Stimulated activated CD8-positive, alpha-beta memory T cell treated with anti-CD3 and anti-CD28 coated beads, Interleukin-4, amount 100 ng/mL, for 24 hours (primary cell): ENCODE data around the gene MDC1.

Experiments used
- DNase-seq: peaks from one replicate; pipeline ENCODE4 v3.0.0-alpha.2; 2020; ENCODE audit warnings: low read depth

Gene MDC1

DNA sequence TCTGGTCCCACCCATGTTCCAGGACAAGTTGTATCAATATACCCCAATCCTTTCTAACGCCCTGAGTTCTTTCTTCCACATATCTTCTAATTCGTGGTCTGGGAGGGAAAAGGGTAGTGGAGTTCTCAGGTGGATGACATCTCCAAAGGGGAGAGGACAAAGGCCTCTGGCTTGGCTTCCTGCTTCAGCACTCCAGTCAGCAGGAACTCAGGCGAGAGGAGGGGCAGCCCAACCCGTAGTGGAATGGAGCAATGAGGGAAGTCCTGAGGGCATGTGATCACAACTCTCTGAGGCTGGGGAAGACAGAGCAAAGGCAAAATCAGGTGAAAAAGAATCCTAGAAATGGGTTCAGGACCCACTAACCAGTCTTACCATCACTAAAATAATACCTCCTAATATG lies 16.7 kb downstream of the MDC1 start:
- DNase-seq = no peak

DNA sequence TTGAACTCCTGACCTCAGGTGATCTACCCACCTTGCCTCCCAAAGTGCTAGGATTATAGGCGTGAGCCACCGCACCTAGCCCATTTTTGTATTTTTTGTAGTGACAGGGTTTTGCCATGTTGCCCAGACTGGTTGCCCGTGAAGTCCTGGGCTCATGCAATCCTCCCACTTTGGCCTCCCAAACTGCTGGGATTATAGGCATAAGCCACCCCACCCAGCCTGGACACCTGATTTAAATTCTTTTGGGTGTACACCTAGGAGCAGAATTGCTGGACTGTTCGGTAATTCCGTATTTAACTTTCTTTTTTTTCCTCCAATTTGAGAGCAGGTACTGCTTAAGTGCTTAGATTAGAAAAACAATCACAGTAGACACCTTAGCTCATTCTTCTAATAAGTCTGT lies 20.6 kb downstream of the MDC1 start:
- no peak for DNase-seq

DNA sequence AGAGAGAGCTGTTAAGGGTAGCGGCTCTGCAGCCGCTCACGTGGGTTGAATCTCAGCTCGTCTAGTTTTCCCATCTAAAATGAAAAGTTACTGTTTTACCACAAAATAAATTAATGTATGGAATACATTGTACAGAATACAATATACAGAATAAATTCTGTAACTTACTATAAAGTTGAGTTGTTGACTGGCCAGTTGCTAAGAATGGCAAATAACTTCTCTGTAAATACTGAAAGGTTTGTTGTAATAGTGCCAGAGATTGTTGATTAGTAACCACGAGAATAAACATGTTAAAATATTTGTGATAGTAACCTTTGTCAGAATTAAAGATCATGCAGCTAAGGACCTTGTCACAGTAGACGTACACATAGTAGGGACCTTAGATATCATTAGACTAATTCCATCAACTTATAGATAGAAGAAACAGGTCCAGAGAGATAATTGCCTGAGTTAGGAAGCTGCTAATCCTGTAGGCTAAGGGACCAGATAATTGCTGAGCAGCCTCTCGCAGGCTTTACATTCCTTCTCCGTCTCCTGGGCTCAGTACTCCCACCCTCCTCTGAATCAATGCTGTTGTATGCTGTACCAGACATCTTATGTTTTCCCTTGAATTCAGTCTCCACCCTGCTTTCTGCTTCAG lies 25.8 kb downstream of the MDC1 start:
- DNase-seq = no peak

DNA sequence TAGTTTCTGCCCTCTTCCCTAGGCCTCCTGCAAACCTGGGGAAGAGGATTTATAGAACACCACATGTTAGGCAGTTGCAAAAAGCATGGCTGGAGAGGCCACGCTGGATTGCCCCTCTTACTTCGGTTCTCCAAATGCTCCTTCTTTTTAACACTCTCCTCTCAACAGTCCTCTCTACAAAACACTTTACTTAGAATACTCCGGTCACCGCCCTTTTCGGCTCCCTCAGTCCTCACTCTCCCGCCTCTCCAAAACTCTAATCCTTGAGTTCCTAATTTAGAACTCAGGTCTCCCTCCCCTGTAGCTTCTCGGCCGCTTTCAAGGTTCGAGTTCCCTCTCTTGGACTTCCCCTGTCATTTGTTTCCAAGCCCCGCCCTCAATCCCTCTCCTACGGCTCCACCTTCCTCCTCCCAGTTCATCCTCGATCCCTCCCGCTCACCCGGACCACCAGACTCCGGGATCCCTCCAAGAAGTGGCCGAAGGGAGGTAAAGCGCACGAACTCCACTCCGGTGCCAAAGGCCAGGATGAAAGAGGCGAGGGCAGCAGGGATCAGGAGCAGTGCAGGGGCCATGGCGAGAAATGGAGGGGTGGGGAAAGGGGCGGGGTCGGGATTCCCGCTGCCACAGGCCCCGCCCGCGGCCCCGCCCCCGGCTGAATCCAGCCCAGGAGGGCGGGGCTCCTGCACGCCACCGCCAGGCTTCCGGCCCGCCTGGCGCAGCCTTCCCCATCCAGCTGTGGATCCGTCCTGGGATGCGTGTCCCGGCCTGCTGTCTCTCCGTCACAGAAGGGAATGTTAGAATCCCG lies 26.5 kb downstream of the MDC1 start, which contains the start of gene NRM:
TSS of gene NRM (minus strand) at position 582 of the 805 bp plus-strand sequence. CDS start at position 572, 10 bp downstream.
- DNase-seq = peak; percentile 69

DNA sequence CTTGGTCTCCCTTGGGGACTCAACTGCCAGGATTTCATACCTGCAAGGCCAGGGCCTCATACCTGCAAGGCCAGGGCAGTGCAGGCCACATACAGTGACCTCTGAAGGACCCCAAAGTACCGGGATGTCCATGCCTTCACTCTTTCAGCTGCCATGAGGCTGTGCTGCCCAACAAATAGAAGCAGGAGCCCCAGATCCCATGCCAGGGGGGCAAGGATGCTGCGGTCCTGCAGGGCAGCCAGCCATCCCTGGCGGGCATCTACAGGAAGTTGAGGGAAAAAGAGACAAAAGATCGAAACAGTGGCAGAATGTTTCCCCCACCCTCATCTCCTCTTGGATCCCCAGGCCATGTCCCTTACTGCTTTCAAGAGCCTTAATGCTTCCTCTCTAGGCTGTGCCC lies 27.1 kb downstream of the MDC1 start:
- no peak for DNase-seq

DNA sequence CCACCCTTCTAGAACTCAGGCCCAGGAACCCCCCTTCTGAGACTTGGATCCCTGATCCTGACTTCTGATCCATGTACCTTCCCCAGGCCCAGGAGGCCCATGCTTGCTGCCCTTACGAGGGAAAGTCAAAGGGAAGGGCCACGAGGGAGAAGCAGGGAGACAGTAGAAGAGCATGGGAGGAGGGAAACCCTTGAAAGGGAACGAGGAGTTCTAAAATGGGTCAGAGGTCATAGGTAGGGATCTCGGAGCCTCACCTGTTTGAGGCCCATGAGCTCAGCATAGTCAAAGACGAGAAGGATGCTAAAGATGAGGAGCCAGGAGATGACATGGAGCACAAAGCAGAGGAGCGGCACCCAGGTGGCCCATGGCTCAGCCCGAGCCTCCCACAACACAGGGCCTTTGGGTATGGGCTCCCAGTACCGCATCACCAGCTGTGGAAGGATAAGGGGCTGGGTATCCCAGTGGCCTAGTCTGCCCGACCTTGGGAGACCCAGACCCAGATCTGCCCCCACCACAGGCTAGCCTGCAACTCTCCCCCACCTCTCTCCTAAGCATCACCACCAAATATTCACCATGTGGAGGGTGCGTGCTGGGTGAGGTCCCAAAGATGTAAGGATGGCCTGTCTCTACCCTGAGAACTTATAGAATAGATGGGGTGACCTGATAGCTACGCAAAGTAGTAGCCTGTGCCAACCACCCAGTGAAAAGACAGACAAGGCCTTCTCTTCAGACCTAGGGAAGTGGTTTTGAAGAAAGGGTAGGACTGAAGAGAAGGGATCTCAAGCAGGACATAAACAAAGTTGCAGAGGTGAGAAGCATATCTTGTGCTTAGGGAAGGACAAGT lies 27.8 kb downstream of the MDC1 start:
- DNase-seq = no peak

DNA sequence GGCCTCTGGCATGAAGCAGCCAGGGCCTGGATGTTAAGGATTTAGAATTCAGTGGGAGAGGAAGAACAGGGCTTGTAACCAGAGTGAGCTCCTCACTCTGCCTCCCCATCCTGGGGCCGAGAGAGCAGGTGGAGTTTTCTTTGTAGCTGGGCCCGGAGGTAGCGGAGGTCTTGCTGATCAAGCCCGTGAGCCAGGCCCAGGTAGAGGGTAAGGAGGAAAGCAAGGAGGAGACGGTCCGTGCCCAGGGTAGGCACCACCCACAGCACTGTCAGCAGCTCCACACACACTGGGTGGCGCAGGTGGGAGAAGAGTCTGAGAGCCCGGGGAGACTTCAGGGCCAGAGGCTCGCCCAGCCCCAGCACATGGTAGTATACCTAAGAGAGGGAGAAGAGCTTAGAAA lies 28.5 kb downstream of the MDC1 start:
- DNase-seq = no peak

DNA sequence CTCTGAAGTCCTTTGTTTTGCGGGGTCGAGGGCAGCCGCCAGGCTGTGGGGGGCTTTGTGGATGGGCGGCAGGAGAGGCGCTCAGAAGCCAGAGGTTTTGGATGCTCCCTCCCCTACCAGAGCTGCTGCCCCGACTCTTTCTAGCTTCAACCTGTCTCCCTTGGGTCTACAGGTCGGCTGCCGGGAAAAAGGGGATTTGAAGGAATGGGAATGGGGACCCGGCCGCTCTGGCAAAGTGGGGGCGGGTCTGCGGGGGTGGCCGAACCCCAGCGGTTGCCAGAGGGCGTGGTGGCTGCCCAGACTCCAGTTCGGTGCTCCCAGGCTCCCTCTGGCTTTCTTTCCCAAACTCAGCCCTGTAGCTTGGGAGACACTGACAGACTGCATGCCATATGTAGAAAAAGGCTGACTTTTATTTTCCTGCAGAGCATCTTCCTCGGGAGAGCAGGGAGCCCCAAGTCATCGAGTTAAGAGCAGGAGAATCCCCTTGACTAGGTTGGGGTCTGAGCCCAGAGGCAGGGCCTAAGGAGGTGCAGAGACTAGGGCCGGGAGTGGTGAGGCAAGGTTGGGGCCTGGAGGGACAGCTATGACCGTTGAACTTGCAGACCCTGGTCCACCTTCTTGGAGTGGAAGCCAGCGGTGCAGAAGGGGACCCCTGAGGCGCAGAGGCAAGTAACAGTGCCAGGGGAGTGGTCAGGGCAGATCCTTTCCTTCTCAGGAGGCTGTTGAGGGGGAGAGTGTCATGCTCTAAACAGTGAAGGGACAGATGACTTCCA lies 29.2 kb downstream of the MDC1 start:
- no peak for DNase-seq

DNA sequence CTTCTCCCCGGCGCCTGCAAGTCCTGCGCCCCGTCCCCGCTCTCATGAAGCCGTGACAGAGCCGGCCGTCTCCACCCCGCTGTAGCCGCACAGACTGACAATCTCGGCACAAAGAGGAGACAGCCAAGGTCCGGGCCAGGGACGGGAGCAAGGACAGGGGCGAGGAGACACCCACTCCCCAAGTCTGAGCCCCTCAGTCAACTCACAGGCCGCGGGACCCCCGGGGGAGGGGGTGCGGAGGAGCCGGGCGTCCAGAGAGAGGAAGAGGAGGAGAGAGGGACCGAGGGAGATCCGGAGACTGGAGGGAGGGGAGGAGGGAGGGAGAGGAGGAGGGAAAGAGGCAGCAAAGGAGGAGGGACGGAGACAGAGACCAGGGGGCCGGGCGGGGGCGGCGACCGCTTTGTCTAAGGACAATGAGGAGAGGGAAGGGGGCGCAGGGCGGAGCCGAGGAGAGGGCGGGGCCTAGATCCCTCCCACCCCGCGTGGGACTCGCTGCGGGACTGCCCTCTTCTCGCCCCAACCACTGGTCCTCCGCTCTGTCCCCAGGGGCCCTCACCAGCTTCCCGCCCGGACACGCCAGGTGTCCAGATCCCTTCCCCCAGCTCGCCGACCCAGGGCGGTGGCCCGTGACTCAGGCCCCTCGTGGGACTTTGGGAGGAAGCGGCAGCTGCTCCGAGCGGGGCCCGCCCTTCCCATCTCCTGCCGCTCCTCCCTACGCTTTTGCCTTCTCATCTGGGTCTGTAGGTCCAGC lies 30.0 kb downstream of the MDC1 start:
- DNase-seq = peak; percentile 78

DNA sequence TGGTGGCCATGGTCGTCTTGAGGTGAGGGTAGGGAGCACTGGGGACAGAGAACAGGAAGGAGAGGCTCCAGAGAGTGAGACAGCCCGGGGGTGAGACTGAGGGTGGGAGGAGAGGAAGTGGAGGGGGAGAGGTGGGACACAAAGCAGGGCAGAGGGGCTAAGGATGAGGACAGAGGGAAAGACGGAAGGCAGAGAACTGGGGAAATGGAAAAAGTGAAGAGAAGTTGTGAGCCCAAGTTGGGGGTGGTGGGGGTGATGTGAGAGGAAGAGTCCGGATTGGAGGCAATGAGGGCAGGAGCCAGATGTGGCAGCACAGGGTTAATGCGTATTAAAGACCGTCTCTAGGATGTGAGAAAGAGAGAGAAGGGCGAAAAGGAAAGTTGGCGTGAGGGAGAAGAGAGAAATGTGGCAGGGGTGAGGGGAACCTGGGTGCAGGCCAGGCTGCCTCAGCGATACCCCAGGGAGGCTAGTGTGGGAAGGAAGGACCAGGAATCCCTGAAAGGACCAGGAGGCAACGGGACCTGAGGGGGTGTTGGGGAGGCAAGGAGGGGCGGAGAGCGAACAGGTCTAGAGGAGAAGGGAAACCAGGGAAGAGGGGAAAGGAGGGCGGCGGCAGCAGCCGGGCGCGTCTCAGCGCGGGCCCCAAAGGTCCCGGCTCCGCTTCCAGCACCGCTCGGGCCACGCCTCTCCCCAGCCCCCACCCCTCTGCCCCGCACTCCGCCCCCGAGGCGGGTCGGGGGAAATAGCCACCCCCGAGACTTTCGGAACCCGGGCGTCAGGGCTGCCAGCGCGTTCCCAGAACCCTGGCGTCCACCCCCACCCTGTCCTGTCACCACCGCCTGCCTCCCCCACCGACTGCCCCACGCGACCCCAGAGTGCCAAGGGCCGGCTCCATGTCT lies 30.8 kb downstream of the MDC1 start, which contains the start of gene PPP1R18:
TSS of gene PPP1R18 (minus strand) at position 637 of the 899 bp plus-strand sequence. CDS start at position 10, 627 bp downstream.
- DNase-seq = peak; percentile 81

DNA sequence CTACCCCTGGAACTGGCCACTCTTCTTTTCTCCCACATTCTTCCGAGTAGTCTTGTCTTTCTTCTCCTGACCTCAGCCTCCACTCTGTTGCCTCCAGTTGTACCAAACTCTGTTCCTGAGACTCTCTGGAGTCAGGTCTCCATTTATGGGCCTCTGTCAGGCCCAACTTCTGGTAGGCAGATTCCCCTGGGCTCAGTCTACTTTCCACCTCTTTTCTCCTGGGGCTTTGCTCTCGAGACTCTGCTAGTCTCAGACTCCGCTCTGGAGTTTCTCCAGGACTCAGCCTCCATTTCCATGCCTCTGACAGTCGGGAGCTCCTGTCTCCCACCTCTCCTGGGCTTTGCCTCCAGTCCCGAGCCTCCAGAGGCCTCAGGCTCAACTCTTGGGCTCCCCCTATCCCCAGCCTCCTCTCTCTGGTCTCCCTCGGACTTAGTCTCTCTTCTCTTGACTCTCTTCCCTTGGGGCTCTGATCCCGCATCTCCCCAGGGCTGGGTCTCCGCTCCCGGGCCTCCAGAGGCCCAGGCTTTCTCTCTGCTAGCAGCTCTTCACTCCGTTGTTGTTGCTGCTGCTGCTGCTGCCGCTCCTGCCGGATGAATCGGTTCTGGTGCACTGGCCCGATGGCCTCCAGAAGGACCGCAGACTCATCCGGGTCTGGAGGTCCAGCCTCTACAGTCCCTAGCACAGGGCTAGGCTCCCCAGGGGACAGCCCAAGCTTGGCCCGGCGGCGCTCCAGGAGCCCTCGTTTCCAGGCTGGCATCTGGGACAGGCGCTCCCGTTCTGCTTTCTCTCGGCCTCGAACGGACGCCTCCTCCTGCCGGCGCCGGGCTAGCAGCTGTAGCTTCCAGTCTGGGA lies 31.7 kb downstream of the MDC1 start:
- DNase-seq = no peak

DNA sequence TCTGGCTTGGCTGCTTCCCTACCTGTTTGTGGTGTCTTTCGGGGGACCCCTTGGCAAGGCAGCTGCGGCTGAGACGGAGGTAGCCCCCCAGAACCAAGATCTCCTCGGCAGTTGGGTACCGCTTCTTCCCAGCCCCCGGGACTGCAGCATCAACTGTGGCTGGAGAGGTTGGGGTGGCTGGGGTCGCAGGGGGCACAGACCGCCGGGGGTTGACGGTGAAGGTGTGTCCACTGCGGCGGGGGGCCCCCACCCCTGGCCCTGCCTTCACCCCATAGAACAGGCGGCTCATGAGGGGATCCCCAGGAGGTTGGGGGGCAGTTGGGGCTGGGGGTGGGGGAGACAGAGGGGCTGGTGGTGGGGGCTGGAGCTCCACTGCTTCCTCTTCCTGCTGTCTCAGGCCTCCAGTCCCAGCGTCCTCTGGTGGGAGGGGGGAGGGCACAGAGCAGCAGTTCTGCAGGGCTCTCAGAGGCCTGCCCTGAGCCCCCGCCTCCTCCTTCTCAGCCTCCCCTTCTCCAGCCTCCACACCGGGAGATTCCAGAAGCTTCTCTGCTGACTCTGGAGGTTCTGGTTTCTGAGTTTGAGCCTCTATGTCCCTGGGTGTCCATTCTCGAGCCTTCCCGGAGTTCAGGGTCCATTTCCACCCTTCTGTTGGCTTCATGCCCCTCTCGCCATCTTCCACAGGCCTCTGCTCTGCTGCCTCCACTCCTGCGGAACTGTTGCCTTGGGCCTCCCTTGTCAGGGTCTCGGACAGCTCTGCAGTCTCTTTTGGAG lies 32.5 kb downstream of the MDC1 start:
- DNase-seq = peak; percentile 37

DNA sequence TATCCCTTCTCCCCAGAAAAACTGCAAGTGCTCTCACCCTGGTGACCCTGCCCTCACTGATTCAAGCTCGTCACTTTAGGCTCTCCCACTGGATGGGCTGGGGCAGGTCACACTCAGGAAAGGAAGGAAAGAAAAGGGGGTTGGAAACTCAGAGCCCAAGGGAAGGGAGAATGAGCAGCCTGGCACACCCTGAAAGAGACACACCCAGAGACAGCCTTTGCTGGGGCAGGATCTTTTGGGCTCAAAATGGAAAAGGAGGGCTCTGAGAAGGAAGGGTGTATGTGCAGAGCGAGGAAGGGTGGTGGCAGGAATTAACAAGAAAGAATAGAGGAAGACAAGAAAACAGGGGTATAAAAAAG lies 33.1 kb downstream of the MDC1 start:
- no peak for DNase-seq

DNA sequence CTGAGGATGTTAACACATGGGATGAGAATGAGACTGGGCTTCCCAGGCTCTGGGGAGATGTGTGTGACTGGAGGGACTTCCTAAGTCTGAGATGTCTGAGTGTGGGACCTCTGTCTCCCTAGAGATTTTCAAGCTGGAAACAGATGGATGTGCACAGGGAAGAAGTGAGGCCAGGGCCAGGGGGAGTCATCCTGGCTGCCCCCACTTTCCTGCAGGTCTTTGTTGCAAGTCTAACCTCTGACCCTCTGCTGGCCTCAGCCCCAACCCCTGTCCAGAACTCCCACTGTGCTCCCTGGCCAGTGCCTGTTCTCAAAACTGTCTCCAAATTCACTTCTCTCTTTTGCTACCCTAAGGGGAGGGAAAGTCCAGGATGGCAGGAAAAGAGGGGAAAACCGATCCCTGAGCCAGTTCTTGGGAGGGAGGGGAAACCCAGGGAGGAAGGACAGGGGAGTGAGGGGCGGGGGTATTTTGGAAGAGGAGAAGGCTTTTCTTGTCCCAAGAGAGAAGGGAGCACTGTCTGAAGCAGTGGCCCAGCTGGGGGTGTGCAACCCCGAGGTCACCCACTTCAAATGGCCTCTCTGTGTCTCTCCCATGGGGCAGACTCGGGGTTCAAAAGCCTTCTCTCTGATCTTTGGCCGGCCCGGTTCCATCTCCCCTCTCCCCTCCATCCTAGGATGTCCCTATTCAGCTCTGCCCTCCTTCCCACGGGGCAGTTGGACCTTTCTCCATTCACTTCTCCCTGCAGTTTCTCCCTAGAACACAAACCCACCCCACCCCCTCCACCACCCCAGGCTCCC lies 33.7 kb downstream of the MDC1 start:
- no peak for DNase-seq

DNA sequence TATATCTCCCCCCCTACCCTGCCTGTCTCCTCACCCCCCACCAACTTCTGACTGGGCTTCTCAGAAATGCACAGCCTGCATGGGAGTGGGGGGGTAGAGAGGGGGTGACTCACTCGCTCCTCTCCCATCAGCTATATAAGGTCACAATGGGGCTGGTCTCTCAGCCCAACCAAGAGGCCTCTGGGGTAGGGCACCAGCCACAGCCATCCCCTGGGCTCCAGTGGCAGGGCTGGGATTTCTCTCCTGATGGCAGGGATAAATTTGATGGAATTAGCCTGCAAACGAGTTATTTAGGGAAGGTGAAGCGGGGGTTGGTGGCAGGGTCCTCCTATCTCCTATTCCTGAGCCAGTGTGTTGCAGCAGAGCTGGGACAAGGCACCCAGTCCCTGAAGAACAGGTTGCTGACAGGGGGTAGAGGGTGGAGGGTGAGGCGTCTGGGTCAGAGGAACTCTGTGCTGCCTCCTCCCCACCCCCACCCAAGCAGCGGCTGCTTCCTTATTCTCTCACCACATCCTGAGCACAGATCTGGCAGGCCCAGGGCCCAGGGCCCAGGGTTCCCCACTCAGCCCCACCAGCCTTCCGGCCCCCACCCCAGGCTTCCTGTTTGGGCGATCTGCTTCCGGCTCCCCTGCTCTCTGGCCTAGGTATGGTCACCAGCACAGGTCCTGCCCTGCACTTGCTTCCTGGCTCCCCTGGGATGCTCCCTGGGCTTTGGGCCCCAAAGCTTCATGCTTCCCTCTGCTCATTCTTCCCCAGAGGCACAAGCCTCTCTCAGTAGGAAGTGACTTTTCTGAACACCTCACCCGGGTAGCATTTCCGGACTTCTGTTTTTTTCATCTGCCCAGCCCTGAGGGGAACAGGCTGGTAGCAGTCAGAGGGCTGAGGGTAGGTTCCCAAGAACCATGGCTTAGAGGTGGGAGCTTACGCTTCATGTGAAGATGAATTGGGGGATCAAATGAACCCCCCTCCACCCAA lies 34.7 kb downstream of the MDC1 start:
- peak; percentile 79 for DNase-seq

DNA sequence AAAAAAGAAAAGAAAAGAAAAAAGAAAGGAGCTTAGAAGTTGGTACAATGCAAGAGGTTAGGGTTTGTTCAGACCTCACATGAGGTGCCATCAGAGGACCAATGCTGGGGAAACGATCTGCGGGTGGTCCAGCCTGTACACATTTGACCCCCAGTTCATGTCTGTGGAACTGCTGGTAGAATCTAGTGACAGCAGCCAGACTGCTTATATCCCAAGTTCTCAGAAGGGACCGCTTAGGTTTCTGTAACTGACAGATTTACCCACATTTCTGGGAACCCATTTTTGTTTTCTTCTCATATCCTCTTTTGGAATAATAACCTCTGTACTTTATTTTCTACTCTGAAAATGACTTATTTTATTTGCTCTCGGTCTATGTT lies 35.3 kb downstream of the MDC1 start:
- DNase-seq = no peak
